Erythroblast (primary cell): ENCODE results near the gene LDLRAD4.

Experiments used
- GATA1 ChIP-seq: IDR thresholded peaks from 2 replicates; pipeline ENCODE4 v1.6.1; 2011; ENCODE audit warnings: low read depth, mild to moderate bottlenecking, control low read depth, low read length, moderate library complexity
- POLR2A ChIP-seq: IDR thresholded peaks from 2 replicates; pipeline ENCODE4 v1.6.1; 2011; ENCODE audit warnings: mild to moderate bottlenecking, low read length

DNA sequence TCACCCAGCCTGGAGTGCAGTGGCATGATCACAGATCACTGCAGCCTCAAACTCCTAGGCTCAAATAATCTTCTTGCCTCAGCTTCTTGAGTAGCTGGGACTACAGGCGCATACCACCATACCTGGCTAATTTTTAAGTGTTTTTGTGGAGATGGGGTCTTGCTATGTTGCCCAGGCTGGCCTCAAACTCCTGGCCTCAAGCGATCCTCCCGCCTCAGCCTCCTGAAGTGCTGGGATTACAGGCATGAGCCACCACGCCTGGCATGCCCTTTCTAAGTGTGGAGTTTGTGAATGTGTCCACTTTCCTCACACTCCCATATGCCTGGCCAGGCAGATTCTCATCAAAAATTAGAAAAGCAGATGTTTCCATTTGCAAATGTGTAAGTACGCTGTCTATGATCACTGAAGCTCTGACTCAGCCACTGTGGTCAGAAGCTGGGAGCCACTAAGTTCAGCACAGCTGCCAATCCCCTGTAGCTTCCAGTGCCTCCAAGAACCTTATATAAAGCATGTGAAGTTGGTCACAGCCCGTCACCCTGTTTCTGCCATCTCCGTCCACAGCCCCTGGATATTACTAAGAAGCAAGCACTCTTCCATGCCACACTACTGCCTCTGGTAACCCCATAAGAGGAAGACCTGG, 352.4 kb downstream of the LDLRAD4 start:
- TF ChIP-seq POLR2A, result no peak
- no peak for TF ChIP-seq GATA1
